Measurements from ENCODE around the gene LAMP1. TPM values are rescaled to one million over a fixed set of nuclear protein-coding genes. Genes with fewer than 3 reads are reported as not detected.

The LAMP1 gene
- total and polyA plus RNA-seq, 2 donors (not counting 1 experiment from before 2014, with no cell fraction given), result 52.1 to 96.1 TPM

DNA sequence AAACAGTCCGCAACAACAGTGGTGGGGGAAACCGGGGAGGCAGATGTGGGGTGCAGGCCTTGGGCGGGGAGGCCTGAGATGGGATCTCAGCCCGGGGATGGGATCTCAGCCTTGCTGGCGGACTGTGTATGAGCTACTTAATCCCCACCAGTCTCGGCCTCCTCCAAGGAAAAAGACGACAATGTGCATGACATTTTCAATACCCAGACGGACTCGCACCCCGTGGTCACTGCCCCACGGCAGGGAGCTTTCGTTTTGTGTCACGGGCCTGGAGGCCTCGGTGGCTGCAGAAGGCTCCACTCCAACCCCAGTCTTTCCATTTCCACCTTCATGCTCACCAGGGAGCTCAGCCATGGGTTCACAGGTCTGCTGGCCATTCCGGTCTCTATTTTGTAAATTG lies 41.4 kb downstream of the LAMP1 start:
- no peak for ATAC-seq (ENCODE audit: low read depth)
- CTCF ChIA-PET, result no interaction called here
- Histone ChIP-seq H3K27me3 (replicated peaks in 1 of 4; ENCODE audit: control extremely low read depth in 1 of 4, control insufficient read depth in 3 of 4, insufficient read depth in 4 of 4, low read length in 3 of 4) (no peaks in the 10 kb centered on the region), H2AFZ (ENCODE audit: insufficient read depth, low read depth, low read length, poor library complexity, severe bottlenecking) (no peak overlapping the region), H3K4me2 (replicated peaks; ENCODE audit: low read depth, low read length, poor library complexity, severe bottlenecking) (no peak overlapping the region), H3K36me3 (replicated peaks in 1 of 2; ENCODE audit: control extremely low read depth in 1 of 2, control insufficient read depth in 1 of 2, extremely low read depth in 1 of 2, insufficient read depth in 2 of 2, low read length in 1 of 2) (no peaks in the 10 kb centered on the region), H3K79me2 (ENCODE audit: control insufficient read depth, insufficient read depth, low read length) (no peaks in the 10 kb centered on the region), H3K4me3 (ENCODE audit: control extremely low read depth in 1 of 5, extremely low read depth in 1 of 5, insufficient read depth in 1 of 5, low read depth in 2 of 5, low read length in 4 of 5) (no peak overlapping the region), H3K4me1 (ENCODE audit: control insufficient read depth in 2 of 2, insufficient read depth in 2 of 2, low read length in 2 of 2) (no peaks in the 10 kb centered on the region), H3K9me3 (ENCODE audit: control extremely low read depth in 1 of 3, control insufficient read depth in 2 of 3, insufficient read depth in 1 of 3, low read length in 2 of 3) (no peaks in the 10 kb centered on the region), H3K9ac (ENCODE audit: low read length) (no peak overlapping the region), H3K27ac (ENCODE audit: low read length in 2 of 2) (no peak overlapping the region), H4K20me1 (ENCODE audit: control insufficient read depth, insufficient read depth, low read length, poor library complexity, severe bottlenecking) (no peaks in the 10 kb centered on the region)
- POLR2A ChIA-PET, result no interaction called here
- no peak overlapping the region for H3K27ac Mint-ChIP-seq
- no peak overlapping the region for H3K4me3 Mint-ChIP-seq
- intact Hi-C loops (cut with micrococcal nuclease), result no loop called here
- H3K27me3 Mint-ChIP-seq, result peaks cover 14% of the 10 kb centered on the region
- H3K4me1 Mint-ChIP-seq, result no peaks in the 10 kb centered on the region
- H3K9me3 Mint-ChIP-seq (ENCODE audit: insufficient read depth), result no peaks in the 10 kb centered on the region
- WGBS (ENCODE audit: insufficient coverage), result 85% methylated on average over 15 of the region's 15 CpGs
- TF ChIP-seq, protein P1, sequence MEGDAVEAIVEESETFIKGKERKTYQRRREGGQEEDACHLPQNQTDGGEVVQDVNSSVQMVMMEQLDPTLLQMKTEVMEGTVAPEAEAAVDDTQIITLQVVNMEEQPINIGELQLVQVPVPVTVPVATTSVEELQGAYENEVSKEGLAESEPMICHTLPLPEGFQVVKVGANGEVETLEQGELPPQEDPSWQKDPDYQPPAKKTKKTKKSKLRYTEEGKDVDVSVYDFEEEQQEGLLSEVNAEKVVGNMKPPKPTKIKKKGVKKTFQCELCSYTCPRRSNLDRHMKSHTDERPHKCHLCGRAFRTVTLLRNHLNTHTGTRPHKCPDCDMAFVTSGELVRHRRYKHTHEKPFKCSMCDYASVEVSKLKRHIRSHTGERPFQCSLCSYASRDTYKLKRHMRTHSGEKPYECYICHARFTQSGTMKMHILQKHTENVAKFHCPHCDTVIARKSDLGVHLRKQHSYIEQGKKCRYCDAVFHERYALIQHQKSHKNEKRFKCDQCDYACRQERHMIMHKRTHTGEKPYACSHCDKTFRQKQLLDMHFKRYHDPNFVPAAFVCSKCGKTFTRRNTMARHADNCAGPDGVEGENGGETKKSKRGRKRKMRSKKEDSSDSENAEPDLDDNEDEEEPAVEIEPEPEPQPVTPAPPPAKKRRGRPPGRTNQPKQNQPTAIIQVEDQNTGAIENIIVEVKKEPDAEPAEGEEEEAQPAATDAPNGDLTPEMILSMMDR (IDR thresholded peaks at IDR 0.05), result no peak
- TF ChIP-seq EZH2 (IDR thresholded peaks at IDR 0.05; ENCODE audit: borderline replicate concordance, insufficient read depth, low read depth, low read length, poor library complexity, severe bottlenecking), result no peak
- DNase-seq, result no peak

DNA sequence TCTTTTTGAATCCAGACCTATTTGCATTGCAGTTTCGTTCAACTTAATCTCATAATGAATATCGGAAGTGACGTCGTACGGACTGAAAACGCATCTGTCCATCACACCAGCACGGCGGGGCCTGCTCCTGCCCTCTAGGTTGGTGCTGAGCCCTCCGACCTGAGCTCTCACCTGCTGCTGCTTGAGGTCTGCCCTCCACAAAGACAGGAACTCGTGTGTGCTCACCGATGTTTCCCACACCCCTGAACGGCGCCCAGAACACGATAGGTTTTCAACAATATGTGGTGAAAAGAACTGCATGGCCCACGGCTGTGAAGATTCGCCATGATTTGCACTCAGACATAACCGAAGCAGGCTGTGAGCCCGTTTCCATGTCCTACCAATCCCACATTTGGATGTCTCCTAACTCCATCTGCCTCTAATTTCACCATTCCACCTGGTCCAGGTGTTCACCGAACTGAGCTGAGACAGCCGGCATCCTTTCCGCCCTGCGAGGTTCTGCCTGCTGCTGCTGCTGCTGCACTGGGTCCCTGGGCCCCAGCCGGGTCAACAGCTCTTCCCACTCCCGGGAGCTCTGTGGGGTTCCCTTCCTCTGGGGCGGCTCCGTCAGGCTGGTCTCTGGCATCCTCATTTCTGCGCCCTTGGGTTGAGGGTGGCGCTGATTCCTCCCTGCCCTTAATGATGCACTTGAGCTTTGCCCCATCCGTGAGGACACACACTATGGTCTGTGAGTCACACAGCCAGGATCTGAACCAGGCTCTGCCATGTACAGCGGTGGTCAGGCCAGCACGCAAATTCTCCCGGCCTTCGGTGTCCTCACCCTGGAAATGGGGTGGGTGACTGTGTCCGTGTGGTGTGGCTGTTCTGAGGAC lies 46.0 kb downstream of the LAMP1 start:
- Histone ChIP-seq H3K27me3 (replicated peaks in 1 of 4; ENCODE audit: control extremely low read depth in 1 of 4, control insufficient read depth in 3 of 4, insufficient read depth in 4 of 4, low read length in 3 of 4) (no peaks in the 10 kb centered on the region), H2AFZ (ENCODE audit: insufficient read depth, low read depth, low read length, poor library complexity, severe bottlenecking) (no peak overlapping the region), H3K27ac (ENCODE audit: low read length in 2 of 2) (no peak overlapping the region), H3K9ac (ENCODE audit: low read length) (no peak overlapping the region), H3K79me2 (ENCODE audit: control insufficient read depth, insufficient read depth, low read length) (no peaks in the 10 kb centered on the region), H3K36me3 (replicated peaks in 1 of 2; ENCODE audit: control extremely low read depth in 1 of 2, control insufficient read depth in 1 of 2, extremely low read depth in 1 of 2, insufficient read depth in 2 of 2, low read length in 1 of 2) (no peaks in the 10 kb centered on the region), H3K9me3 (ENCODE audit: control extremely low read depth in 1 of 3, control insufficient read depth in 2 of 3, insufficient read depth in 1 of 3, low read length in 2 of 3) (peaks cover 0 to 22% (median 0%) of the 10 kb centered on the region in 3 donors), H3K4me1 (ENCODE audit: control insufficient read depth in 2 of 2, insufficient read depth in 2 of 2, low read length in 2 of 2) (no peaks in the 10 kb centered on the region), H3K4me3 (ENCODE audit: control extremely low read depth in 1 of 5, extremely low read depth in 1 of 5, insufficient read depth in 1 of 5, low read depth in 2 of 5, low read length in 4 of 5) (no peak overlapping the region), H4K20me1 (ENCODE audit: control insufficient read depth, insufficient read depth, low read length, poor library complexity, severe bottlenecking) (no peaks in the 10 kb centered on the region), H3K4me2 (replicated peaks; ENCODE audit: low read depth, low read length, poor library complexity, severe bottlenecking) (no peak overlapping the region)
- Mint-ChIP-seq H3K9me3 (ENCODE audit: insufficient read depth) (no peaks in the 10 kb centered on the region), H3K4me1 (no peaks in the 10 kb centered on the region), H3K27me3 (peaks cover 6% of the 10 kb centered on the region), H3K27ac (no peak overlapping the region), H3K4me3 (no peak overlapping the region)
- ChIA-PET POLR2A (no interaction called here), CTCF (no interaction called here)
- WGBS (ENCODE audit: insufficient coverage), result 84% methylated on average over 33 of the region's 34 CpGs
- intact Hi-C loops (cut with micrococcal nuclease), result no loop called here
- no peak for DNase-seq
- no peak for TF ChIP-seq EZH2 (IDR thresholded peaks at IDR 0.05; ENCODE audit: borderline replicate concordance, insufficient read depth, low read depth, low read length, poor library complexity, severe bottlenecking)
- TF ChIP-seq, protein P1 (IDR thresholded peaks at IDR 0.05), result no peak
- no peak for ATAC-seq (ENCODE audit: low read depth)
